ENCODE data around the gene HOXA9.

HOXA9 gene

GRCh38 chr7:27187475-27188385 lies 22.4 kb upstream of the HOXA9 start:
- DNase-seq, result no peak

DNA sequence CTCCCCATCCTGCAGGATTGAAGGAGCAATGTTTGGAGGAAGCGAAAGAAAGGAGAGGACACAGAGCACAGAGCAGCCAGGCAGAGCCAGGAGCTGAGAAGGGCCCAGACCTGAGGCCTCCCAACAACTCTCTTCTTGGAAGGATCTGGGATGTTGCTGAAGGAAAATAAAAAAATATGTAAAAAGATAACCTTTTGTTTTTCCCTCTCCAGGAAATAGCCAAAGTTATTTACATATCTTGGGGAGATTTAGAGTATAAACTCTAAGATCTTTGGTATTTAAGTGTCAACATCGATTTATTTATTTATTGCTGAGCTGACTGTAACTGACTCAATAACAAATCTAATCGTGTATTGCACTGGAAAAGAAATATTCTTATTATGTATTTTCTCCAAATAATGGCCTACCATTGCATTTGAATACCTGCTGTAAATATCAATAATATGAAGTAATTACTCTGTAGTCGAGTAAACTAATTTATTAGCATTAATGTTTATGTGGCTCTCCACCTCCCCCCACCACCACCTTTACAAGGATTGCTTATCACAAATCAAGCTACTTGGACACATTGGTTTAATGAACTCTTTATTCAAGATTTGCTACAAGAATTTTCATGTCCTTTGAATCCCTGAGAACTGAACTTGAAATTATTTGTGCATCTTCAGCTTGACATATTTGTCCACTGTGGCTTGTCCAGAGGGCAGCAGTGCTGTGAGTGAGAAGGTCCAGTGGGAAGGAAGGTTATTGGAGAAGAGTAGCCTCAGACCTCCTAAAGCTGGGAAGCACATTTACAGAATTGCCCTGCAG lies 21.5 kb upstream of the HOXA9 start:
- no peak for DNase-seq

- no peak for DNase-seq
Observed at GRCh38 chr7:27185854-27186667, 20.7 kb upstream of the HOXA9 start.

GRCh38 chr7:27185013-27185853 lies 19.9 kb upstream of the HOXA9 start, which contains the start of gene HOXA11:
Gene HOXA11, minus strand, starts transcription at chr7:27185232. Its CDS starts 88 bp downstream, at chr7:27185144.
- no peak for DNase-seq

DNA sequence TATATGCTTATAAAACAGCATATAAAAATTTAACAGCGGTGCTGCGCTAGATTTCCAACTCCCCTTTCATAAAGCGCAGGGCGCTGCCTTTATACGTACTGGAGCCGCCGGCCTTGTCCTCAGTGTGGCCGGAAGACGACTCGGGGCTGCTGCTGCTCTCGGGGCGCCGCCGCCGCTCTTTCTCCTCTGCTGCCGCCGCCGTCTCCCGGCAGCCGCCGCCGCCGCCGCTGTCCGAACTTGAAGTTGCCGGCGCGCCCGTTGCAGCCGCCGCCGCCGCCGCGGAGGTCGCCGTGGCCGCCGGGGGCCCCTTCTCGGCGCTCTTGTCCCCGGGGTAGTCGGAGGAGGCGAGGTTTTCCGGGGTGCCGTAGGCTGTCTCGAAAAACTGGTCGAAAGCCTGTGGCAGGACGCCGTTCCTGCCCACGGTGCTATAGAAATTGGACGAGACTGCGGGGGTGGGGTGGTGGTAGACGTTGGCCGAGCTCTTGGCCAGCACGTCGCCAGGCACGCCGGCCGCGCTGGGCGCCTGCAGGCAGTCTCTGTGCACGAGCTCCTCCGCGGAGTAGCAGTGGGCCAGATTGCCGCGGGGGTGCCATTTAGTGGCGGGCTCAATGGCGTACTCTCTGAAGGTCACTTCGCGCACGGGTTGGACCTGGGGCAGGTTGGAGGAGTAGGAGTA lies 19.1 kb upstream of the HOXA9 start:
- DNase-seq, result no peak

DNA sequence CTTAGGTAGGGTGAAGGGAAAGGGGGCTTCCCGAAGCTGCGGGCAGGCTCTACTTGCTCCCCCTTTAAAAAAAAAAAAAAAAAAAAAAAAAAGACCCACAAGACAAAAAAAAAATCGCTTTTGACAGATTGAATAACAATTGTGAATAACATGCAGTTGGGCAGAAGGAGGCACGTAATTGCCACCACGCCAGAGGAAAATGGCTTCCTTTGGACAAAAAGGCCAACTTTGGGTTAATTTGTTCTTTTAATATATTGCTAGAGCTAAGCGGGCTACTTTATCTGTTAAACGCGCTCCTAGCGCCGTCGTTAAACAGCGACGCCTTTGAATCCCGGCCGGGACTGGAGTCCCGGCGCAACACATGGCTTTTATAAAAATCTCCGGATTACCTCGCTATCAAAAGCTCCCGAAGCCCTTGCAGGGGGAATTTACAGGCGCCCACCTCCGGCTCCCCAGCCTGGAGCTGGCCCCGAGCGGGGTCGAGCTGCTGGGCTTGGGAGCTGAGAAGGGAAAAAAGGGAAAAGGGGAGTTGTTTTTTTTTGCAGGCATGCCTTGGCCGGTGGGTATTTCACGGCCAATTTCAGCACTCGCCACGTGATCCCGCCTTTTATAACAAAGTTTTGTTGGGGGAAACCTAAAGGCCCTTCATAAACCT lies 18.5 kb upstream of the HOXA9 start:
- DNase-seq, result no peak

DNA sequence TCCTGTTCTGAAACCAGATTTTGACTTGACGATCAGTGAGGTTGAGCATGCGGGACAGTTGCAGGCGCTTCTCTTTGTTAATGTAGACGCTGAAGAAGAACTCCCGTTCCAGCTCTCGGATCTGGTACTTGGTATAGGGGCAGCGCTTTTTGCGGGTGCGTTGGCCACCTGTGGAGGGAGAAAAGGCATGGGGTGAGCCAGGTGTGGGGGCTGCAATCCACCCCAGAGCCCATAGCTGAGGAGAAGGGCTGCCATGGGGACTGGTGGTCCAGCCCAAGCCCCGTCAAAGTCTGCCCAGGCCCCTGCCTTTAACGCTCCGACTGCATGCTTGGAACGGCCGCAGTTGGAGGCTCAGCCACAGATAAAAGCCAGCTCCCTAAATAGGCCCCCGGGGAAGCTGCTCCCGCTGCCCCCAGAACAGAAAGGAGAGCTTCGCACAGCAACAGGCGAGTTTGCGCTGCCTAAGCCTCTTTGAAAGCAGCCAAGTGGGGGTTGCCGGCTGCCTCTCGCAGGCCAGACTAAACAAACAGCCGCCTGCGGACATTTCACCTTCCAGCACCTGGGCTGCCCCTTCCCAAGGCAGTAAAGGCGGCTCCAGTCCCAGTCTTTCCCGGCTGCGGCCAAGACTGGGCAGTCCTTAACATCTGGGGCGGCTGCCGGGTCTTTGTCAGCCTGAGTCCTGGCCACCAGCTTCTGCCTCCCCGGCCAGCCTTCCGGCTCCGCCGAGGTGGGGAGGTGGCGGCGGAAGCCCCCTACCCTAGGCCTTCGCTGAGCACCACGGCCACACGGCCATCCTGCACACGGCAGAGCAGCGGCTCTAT lies 17.7 kb upstream of the HOXA9 start:
- no peak for DNase-seq

DNA sequence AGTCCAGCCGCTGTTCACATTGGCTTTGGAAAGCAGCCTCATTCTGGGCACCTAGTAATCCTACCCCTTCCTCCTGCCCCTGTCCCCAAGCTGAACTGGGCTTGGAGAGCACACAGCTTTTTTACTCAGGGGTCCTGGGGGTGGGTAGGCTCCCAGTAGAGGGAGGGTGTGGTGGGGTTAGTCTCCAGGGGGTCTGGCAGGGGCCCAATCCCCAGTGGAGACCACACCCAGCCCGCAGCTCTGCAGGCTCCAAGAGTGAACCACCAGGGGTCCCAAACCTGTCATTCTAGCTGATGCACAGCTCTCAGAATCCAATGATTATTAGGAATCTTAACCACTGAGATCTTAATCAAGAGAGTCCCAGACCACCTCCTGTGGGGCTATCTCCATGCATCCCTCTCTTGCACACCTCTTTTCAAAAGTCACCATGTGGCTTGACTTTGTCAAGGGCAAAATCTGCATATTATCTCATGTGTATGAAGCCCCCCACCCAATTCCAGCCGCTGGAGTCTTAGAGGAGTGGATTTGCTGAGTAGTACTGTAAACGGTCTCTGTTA lies 17.0 kb upstream of the HOXA9 start:
- no peak for DNase-seq

DNA sequence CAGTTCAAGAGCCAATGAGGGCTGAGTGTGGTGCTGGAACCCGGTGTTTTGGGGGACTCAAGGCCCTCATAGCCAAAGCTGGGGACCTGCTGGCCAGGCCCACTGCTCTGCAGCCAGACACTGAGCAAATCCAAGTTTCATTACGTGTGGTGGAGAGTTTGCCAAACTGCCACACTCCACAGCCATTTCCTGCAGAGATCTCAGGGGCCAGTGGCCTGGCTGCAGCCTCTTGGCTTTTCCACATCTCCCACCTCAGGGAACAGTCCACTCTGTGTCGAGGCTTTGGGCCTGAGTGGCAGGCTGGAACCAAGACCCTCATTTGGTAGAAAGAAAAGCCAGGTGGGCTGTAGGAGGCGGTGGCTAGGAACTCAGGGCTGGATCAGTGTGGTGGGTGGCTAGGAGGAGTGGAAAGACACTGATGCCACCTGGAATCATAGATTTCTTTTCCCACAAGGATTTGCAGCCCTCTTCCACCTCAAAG lies 16.5 kb upstream of the HOXA9 start:
- DNase-seq, result no peak

DNA sequence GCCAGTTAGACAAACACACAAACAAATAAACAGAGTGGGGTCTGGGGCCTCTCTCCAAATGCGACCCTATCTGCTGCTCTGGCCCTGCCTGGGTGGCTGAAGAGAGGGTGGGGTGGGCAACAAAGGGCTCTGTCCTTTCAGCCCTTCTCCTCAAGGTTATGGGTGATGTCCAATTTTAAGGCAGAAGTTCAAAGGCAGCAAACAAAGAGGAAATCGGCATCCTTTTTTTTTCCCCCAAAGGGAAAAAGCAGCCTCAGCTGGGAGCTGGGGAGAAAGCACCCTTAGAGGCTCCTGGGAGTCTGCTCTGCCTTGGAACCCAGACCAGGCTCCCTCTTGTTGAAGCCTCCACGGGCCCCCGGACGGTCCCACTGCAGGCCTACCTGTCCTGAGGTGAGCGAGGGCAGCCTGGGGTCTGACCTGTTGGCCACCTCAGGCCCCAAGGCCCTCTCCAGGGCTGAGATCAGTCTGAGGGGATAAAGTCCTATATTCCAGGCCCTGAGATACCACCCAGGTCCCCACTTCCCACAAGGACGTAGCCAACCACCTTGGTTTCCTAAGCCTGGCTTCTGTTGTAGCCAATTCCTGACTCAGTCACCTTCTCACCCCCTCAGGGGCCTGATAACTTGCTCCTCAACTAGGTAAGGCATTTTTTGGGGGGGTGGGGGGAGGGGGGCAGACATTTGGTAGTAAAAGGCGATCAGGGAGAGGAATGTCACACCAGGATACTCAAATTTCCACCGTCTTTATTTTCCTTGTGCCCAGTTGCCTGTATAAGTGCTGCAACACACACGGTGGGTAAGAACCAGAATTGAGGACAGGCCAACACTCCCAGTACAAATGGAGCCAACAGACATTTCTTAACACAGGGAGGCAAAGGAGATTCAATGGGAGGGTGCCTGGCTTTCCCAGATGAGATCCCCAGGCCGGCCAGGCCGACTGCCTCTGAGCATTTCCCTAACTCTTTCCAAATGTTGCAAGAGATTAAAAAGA lies 15.4 kb upstream of the HOXA9 start:
- DNase-seq, result no peak

DNA sequence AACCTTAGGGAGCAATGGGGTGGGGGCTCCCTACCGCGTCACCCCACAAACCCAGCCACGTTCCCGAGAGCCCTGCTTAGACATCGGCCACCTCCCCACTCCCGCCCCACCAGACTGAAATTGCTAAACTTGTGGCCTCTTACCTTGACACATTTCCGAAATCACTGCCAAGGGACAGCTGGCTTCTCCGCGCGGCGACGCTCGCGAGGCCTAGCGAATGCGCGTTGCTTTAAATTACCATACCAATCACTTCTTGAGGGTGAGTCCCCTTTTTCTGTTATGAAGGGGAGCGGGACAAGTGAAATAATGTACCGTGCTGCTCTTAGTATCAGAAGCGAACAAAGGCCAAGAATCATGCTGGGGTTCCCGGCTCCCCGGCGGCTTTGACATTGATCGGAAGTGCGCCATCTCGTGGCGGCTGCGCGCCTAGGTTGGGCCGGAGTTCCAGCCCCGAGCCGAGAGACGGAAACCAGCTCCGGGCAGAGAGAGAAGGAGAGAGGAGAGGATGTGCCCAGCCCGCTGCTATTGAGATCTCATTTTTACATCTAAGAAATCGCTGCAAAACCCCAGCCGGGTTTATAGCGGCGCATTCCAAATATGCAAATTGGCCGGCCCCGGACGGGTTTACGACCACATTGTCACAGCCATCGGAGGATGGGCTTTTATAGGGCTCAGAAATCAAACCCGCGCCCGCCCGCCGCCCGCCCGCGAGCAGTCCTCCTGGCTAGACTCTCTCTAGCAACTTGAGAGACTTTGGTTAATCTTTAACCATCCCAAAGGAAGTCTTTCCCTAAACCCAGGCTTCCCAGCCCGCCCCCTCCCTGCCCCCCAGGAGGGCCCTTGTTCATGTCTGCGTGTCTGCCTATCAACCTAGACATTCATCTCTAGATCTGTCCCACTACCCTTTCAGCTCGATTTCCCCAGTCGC lies 14.4 kb upstream of the HOXA9 start:
- DNase-seq, result no peak

- no peak for DNase-seq
Observed at GRCh38 chr7:27179030-27179429, 13.7 kb upstream of the HOXA9 start.

DNA sequence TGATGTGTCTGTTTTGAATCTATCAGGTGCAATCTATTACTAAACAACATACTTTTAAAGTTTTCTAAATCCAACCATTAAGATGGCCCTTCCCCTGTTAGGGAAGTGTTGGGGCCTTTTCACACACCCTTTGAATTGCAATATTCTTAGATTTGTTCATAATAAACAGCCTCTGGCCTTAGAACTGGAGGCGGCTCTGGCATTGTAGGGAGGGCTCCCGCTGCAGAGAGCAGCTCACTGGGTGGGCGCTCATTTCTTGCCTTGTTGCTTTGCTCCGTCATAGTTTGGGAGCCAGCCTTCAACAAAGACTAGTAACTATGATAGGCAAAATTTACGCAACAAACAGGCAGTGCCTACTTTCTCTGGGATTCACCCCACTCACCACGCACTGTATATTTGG lies 13.0 kb upstream of the HOXA9 start:
- no peak for DNase-seq

- DNase-seq, result no peak
Observed at GRCh38 chr7:27177795-27178320, 12.5 kb upstream of the HOXA9 start.

DNA sequence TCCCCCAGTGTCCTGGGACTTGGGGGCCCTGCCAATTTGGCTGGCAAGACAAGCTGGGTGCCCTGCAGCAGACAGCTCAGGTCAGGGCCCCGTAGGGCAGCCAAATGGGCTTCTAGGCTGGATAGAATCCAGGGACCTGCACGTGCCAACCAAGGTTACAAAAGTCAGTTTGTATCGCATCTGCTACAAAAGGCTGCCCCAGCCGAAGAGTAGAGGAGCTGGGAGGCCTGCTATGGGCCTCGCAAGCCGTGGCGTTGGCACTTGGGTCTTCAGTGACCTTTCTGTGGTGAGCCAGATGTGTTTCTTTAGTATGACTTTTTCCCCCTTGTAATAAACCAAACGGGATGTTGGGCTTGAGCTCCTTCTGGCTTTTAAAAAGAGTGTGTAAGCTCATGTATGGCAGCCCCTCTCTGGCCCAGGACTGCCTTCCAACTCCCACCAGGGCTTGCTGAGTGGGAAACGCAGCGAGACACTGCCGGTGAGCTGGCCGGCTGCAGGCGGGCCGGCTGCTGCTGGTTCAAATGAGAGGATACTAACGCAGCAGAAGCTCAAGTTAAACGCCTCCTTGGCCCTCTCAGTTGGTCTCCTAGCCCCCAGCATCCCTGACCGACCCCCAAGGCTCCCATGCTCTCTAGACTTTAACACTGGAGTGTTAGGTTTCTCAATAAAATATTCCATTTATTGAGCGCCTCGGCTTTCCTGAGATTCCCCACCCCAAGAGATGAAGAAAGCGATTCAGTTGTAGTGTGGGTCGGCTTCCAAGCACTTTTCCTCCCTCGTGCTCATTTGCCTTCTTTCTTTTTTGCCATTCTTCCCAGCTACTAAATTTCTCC lies 11.8 kb upstream of the HOXA9 start:
- DNase-seq, result no peak

DNA sequence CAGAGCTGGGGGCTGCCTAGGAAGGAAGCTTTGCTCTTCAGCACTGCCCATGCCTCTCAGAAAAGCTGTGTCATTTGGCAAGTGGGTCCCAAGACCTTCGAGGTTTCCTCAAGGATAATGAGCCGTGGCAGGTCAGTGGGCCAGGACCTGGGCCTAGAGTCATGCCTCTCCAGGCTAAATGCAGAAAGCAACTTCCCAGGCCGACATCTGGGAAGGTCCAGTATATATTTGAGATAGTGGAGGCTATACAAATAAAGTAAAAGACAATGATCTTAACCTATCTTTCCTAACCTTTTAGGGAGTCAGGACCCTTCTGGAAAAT lies 11.1 kb upstream of the HOXA9 start:
- DNase-seq, result no peak
